ENCODE data around the gene STARD4.
A peak's percentile ranks its signal among the peaks of the same experiment; 100 is the strongest.

STARD4 gene

GRCh38 chr5:111469293-111469896 lies 42.9 kb downstream of the STARD4 start:
- no peak for DNase-seq

GRCh38 chr5:111463311-111463710 lies 49.0 kb downstream of the STARD4 start:
- peak; percentile 64 for DNase-seq

GRCh38 chr5:111461934-111462333 lies 50.4 kb downstream of the STARD4 start:
- DNase-seq, result no peak

GRCh38 chr5:111461255-111461671 lies 51.1 kb downstream of the STARD4 start:
- no peak for DNase-seq

DNA sequence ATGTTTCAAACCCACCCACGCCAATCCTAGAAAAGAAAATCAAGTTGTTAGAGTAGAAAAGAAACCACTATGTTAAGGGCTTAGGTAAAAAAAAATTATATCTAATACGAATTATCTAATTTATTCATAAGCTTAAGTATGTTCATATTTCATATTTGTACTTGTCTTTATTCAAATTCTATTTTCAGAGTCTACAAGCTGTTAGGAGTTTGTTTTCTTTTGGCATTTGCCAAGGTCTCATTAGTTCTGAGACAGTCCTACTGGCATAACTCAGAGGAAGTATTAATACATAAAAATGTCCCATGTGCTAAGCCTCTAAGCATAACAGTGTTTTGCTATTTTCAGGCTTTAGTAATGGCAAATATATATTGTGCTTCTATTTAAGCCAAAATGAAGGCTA lies 57.6 kb downstream of the STARD4 start:
- DNase-seq, result no peak

GRCh38 chr5:111454198-111454622 lies 58.1 kb downstream of the STARD4 start:
- DNase-seq, result peak; percentile 61

GRCh38 chr5:111453747-111454146 lies 58.6 kb downstream of the STARD4 start:
- DNase-seq, result no peak

DNA sequence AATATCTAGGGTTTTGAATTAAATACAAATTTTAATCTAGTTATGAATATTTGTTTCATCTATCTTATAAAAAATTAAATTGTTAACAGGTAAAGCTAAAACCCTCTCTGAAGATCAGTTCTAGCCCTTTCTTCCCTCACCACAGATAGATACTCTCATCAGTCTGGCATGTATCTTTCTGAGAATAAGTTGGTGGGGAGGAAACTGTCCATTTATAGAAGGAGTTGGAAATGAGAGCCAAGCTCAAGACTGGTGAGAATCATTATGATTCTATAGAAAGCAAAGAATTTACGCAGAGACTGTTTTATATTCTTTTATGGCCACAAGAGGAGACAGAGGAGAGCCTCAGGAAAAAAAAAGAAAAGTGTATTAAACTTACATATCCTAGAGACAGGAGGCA lies 59.0 kb downstream of the STARD4 start:
- DNase-seq, result no peak

DNA sequence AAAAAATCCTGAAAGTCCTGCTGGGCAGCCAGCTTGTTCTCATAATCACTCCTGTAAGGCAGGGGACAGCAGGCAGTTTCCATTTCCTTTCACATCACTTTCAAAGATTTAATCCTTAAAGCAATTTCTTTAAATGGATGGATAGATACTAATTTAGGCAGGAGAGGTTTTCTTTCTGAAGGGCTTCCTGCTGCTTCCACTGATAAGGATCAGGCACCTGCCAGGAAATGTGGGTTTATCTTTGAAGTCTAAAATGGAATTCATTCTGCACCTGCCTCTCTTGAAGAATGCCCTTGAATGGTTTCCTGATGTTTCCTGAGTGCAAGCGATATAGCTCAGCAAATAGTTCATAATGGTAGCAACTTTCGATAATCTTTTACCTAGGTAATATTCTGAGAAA lies 64.5 kb downstream of the STARD4 start:
- peak; percentile 92 for DNase-seq

- DNase-seq, result no peak
Measured at GRCh38 chr5:111447099-111447498, 65.2 kb downstream of the STARD4 start.
